ENCODE measurements around the gene RNLS.

DNA sequence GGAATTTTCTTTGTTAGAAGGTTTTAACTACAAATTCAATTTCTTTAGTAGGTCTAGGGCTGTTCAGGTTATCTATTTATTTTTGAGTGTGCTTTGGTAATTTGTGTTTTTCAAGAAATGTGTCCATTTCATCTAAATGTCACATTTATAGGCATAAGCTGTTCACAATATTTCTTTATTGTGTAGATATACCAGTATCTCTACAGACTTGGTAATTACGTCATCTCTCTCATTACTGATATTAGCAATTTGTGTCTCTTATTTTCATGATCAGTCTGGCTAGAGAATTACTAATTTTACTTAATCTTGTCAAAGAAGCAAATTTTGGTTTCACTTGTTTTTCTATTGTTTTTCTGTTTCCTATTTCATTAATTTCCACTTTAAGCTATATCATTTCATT, 152.0 kb downstream of the RNLS start:
- TF ChIP-seq CTCF (tag by site-specific recombination; IDR thresholded peaks at IDR 0.05) (no peak), ZNF768 (tag by site-specific recombination; IDR thresholded peaks at IDR 0.05) (no peak)
